Measurements from ENCODE around the gene PHF3. TPM values are rescaled to one million over a fixed set of nuclear protein-coding genes. Genes with fewer than 3 reads are reported as not detected.

Gene PHF3
- total RNA-seq, 1 donor from 2014 or later = 33.4 TPM

DNA sequence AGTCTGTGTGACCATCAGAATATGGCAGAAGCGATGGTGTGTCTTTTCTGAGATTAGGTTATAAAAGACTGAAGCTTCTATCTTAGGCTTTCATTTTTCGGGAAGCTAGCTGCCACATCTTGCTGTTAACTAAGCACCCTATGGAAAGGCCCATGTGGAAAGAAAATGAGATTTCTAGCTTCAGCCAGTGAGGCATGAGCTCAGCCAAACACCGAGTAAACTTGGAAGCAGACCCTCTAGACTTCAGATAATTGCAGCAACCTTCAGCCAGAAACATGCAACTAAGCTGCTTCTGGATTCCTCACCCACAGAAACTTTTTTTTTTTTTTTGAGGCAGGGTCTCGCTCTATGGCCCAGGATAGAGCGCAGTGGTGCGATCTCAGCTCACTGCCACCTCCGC is 42.7 kb upstream of the PHF3 start:
- Histone ChIP-seq H4K20me1 (ENCODE audit: insufficient read depth, low read length) (no peaks in the 10 kb centered on the region), H3K4me2 (ENCODE audit: low read length) (no peak overlapping the region), H3K36me3 (ENCODE audit: insufficient read depth, low read length) (no peaks in the 10 kb centered on the region), H3K27ac (ENCODE audit: low read depth, low read length) (no peak overlapping the region), H3K4me3 (ENCODE audit: insufficient read depth, low read depth, low read length) (no peak overlapping the region), H3K79me2 (ENCODE audit: insufficient read depth, low read length) (no peaks in the 10 kb centered on the region), H3K9me3 (ENCODE audit: insufficient read depth, low read depth, low read length) (no peaks in the 10 kb centered on the region), H2AFZ (ENCODE audit: low read depth, low read length) (no peak overlapping the region), H3K27me3 (ENCODE audit: insufficient read depth, low read length) (no peaks in the 10 kb centered on the region), H3K9ac (ENCODE audit: low read length) (no peak overlapping the region), H3K4me1 (ENCODE audit: insufficient read depth, low read length) (peaks cover 2% of the 10 kb centered on the region)
- TF ChIP-seq, protein P1, sequence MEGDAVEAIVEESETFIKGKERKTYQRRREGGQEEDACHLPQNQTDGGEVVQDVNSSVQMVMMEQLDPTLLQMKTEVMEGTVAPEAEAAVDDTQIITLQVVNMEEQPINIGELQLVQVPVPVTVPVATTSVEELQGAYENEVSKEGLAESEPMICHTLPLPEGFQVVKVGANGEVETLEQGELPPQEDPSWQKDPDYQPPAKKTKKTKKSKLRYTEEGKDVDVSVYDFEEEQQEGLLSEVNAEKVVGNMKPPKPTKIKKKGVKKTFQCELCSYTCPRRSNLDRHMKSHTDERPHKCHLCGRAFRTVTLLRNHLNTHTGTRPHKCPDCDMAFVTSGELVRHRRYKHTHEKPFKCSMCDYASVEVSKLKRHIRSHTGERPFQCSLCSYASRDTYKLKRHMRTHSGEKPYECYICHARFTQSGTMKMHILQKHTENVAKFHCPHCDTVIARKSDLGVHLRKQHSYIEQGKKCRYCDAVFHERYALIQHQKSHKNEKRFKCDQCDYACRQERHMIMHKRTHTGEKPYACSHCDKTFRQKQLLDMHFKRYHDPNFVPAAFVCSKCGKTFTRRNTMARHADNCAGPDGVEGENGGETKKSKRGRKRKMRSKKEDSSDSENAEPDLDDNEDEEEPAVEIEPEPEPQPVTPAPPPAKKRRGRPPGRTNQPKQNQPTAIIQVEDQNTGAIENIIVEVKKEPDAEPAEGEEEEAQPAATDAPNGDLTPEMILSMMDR (IDR thresholded peaks at IDR 0.05; ENCODE audit: insufficient read depth, low read depth, low read length) = no peak
- TF ChIP-seq EZH2 (IDR thresholded peaks at IDR 0.05; ENCODE audit: insufficient read depth, low read length) = no peak
- no peak for FAIRE-seq
- H3K27me3 Mint-ChIP-seq (ENCODE audit: low read depth, unreplicated experiment) = no peaks in the 10 kb centered on the region
- H3K36me3 Mint-ChIP-seq (ENCODE audit: low read depth, unreplicated experiment) = no peaks in the 10 kb centered on the region
- no peaks in the 10 kb centered on the region for H3K9me3 Mint-ChIP-seq (ENCODE audit: unreplicated experiment)
- no peak for DNase-seq (ENCODE audit: low read depth)
- H3K27ac Mint-ChIP-seq (ENCODE audit: unreplicated experiment) = no peak overlapping the region
- no peak overlapping the region for H3K4me3 Mint-ChIP-seq (ENCODE audit: unreplicated experiment)
- peaks cover 1% of the 10 kb centered on the region for H3K4me1 Mint-ChIP-seq (ENCODE audit: low read depth, unreplicated experiment)

DNA sequence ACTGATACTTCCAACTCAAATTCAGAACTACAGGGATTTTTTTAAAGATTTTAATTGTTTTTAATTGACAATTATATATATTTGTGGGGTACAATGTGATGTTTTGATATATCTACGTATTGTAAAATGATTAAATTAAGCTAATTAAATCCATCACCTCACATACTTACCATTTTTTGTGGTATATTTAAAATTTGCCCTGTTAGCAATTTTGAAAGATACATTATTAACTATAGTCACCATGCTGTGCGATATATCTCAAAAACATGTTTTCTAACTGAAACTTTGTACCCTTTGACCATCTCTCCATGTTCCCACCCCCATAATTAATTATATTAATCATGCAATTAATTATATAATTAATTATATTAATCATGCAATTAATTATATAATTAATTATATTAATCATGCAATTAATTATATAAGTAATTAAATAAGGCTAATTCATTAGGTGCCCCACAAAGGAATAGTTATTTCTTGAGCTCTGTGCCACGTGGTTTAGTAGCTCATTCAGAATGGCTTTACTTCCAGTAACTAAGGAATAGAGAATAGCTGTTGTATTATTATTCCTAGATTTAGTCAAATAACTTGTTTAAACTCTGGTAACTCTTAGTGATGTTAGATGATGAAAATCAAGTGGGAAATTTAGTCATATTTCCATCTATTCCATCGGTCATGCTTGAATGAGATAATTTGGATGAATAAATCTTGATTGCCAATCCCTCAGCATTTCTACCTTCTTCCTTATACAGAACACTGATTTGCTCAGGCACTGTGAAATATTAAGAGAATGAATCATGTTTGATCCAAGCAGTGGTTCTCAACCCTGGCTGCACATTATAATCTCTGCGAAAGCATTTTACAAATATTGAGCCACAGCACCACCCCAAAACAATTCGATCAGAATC is 38.2 kb upstream of the PHF3 start:
- Histone ChIP-seq H3K79me2 (ENCODE audit: insufficient read depth, low read length) (no peaks in the 10 kb centered on the region), H3K4me1 (ENCODE audit: insufficient read depth, low read length) (peaks cover 4% of the 10 kb centered on the region), H3K4me3 (ENCODE audit: insufficient read depth, low read depth, low read length) (peak overlapping the region; percentile 74), H3K27ac (ENCODE audit: low read depth, low read length) (no peak overlapping the region), H3K9me3 (ENCODE audit: insufficient read depth, low read depth, low read length) (no peaks in the 10 kb centered on the region), H2AFZ (ENCODE audit: low read depth, low read length) (peak overlapping the region; percentile 90), H4K20me1 (ENCODE audit: insufficient read depth, low read length) (no peaks in the 10 kb centered on the region), H3K9ac (ENCODE audit: low read length) (peak overlapping the region; percentile 63), H3K27me3 (ENCODE audit: insufficient read depth, low read length) (no peaks in the 10 kb centered on the region), H3K36me3 (ENCODE audit: insufficient read depth, low read length) (no peaks in the 10 kb centered on the region), H3K4me2 (ENCODE audit: low read length) (peak overlapping the region; percentile 93)
- Mint-ChIP-seq H3K4me1 (ENCODE audit: low read depth, unreplicated experiment) (peaks cover 1% of the 10 kb centered on the region), H3K4me3 (ENCODE audit: unreplicated experiment) (peak overlapping the region; percentile 90), H3K36me3 (ENCODE audit: low read depth, unreplicated experiment) (no peaks in the 10 kb centered on the region), H3K27me3 (ENCODE audit: low read depth, unreplicated experiment) (no peaks in the 10 kb centered on the region), H3K9me3 (ENCODE audit: unreplicated experiment) (no peaks in the 10 kb centered on the region), H3K27ac (ENCODE audit: unreplicated experiment) (no peak overlapping the region)
- TF ChIP-seq, protein P1 (IDR thresholded peaks at IDR 0.05; ENCODE audit: insufficient read depth, low read depth, low read length) = no peak
- TF ChIP-seq EZH2 (IDR thresholded peaks at IDR 0.05; ENCODE audit: insufficient read depth, low read length) = no peak
- no peak for FAIRE-seq
- DNase-seq (ENCODE audit: low read depth) = peak; percentile 25

Data from astrocyte (in vitro differentiated cells and primary cell).